GM12878 (cell line): ENCODE measurements around the gene NCBP3. TPM values are rescaled to one million over a fixed set of nuclear protein-coding genes. Genes with fewer than 3 reads are reported as not detected.

Source experiments
- HDGF ChIP-seq: fragments of 450-650 bp; IDR thresholded peaks from 2 replicates; pipeline ENCODE4 v1.6.1; 2016; ENCODE audit warnings: antibody characterized with exemption
- polyA plus RNA-seq, 11 experiments: library from polyadenylated mRNA; depleted of rRNA in 4 of 11; unstranded in 6 of 11; stranded (reverse) in 5 of 11; fragments of >200 nt; fragmentation: Nextera tagmentation in 4 of 11; fragmentation: Illumina TruSeq in 1 of 11; extraction: Ambion mirVana in 4 of 11; extraction: Trizol in 1 of 11; gene quantifications; 1 replicate in 1 of 11; 2 replicates in 10 of 11; pipeline versions ENCODE4 v1.2.1 to v1.2.3, GENCODE V29; 2011 to 2016; ENCODE audit warnings: inconsistent platforms in 2 of 11, missing spikeins in 2 of 11, low read depth in 1 of 11
- total RNA-seq, 4 experiments: library from RNA; depleted of rRNA in 3 of 4; stranded (reverse); fragments of >200 nt in 3 of 4; fragmentation: Illumina TruSeq in 1 of 4; extraction: Trizol in 1 of 4; gene quantifications; 2 replicates each; pipeline versions ENCODE4 v1.2.1 to v1.2.3, GENCODE V29; 2013 to 2021
- TF ChIP-seq, protein P1 (sequence below): fragments of 450-650 bp; formaldehyde crosslinking; IDR thresholded peaks from 2 replicates; pipeline ENCODE4 v1.5.0; 2022; ENCODE audit warnings: mild to moderate bottlenecking, missing genetic modification characterization
- TF ChIP-seq, protein P2 (sequence below): IDR thresholded peaks from 2 replicates; pipeline ENCODE4 v1.6.1; 2012; ENCODE audit warnings: improper control_type of control experiment, low read depth, low read length; ENCODE audit not compliant: insufficient replicate concordance

Gene NCBP3
- total and polyA plus RNA-seq, 10 of the 15 experiments (the other 5 are each of a cell fraction or from before 2014, with no cell fraction given), result 5.2 to 32.0 (median 23.2) TPM

DNA sequence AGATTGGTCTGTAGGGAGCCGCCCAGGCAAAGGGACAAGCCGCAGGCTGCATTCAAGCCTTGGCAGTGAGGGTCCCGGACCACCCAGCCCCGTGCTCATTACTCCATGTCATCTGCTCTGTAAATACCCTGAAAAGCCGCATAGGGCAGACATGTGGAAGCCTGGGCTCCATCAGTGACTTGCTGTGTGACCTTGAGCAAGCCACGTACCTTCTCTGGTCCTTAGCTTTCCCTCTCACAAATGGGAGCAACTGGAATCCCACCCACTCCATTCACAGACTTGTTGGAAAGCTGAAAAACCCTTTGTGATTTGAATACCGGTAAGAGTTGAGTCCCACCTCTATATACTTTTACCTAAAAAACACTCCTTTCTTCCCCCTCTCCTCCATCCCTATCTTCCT lies 34.9 kb upstream of the NCBP3 start (continued):
- TF ChIP-seq, protein P1, sequence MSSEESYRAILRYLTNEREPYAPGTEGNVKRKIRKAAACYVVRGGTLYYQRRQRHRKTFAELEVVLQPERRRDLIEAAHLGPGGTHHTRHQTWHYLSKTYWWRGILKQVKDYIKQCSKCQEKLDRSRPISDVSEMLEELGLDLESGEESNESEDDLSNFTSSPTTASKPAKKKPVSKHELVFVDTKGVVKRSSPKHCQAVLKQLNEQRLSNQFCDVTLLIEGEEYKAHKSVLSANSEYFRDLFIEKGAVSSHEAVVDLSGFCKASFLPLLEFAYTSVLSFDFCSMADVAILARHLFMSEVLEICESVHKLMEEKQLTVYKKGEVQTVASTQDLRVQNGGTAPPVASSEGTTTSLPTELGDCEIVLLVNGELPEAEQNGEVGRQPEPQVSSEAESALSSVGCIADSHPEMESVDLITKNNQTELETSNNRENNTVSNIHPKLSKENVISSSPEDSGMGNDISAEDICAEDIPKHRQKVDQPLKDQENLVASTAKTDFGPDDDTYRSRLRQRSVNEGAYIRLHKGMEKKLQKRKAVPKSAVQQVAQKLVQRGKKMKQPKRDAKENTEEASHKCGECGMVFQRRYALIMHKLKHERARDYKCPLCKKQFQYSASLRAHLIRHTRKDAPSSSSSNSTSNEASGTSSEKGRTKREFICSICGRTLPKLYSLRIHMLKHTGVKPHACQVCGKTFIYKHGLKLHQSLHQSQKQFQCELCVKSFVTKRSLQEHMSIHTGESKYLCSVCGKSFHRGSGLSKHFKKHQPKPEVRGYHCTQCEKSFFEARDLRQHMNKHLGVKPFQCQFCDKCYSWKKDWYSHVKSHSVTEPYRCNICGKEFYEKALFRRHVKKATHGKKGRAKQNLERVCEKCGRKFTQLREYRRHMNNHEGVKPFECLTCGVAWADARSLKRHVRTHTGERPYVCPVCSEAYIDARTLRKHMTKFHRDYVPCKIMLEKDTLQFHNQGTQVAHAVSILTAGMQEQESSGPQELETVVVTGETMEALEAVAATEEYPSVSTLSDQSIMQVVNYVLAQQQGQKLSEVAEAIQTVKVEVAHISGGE (CRISPR knock-in tag), result no peak
- no peak for TF ChIP-seq HDGF
- TF ChIP-seq, protein P2, sequence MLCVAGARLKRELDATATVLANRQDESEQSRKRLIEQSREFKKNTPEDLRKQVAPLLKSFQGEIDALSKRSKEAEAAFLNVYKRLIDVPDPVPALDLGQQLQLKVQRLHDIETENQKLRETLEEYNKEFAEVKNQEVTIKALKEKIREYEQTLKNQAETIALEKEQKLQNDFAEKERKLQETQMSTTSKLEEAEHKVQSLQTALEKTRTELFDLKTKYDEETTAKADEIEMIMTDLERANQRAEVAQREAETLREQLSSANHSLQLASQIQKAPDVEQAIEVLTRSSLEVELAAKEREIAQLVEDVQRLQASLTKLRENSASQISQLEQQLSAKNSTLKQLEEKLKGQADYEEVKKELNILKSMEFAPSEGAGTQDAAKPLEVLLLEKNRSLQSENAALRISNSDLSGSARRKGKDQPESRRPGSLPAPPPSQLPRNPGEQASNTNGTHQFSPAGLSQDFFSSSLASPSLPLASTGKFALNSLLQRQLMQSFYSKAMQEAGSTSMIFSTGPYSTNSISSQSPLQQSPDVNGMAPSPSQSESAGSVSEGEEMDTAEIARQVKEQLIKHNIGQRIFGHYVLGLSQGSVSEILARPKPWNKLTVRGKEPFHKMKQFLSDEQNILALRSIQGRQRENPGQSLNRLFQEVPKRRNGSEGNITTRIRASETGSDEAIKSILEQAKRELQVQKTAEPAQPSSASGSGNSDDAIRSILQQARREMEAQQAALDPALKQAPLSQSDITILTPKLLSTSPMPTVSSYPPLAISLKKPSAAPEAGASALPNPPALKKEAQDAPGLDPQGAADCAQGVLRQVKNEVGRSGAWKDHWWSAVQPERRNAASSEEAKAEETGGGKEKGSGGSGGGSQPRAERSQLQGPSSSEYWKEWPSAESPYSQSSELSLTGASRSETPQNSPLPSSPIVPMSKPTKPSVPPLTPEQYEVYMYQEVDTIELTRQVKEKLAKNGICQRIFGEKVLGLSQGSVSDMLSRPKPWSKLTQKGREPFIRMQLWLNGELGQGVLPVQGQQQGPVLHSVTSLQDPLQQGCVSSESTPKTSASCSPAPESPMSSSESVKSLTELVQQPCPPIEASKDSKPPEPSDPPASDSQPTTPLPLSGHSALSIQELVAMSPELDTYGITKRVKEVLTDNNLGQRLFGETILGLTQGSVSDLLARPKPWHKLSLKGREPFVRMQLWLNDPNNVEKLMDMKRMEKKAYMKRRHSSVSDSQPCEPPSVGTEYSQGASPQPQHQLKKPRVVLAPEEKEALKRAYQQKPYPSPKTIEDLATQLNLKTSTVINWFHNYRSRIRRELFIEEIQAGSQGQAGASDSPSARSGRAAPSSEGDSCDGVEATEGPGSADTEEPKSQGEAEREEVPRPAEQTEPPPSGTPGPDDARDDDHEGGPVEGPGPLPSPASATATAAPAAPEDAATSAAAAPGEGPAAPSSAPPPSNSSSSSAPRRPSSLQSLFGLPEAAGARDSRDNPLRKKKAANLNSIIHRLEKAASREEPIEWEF, result no peak
- TF ChIP-seq, all 136 proteins: peak for 0
